KMS-11 (cell line): ENCODE data around the gene FADS2.

Source experiments
- H2AFZ ChIP-seq: fragments of 200-600 bp; sonication (generic); 2 replicates; pipeline ENCODE4 v1.6.1; 2016; ENCODE audit warnings: antibody characterized with exemption, mixed run types, low read depth
- H3K27ac ChIP-seq: fragments of 200-600 bp; sonication (generic); 2 replicates; pipeline ENCODE4 v1.6.1; 2016; ENCODE audit warnings: mild to moderate bottlenecking, mixed run types
- H3K27me3 ChIP-seq: fragments of 200-600 bp; sonication (generic); 2 replicates; pipeline ENCODE4 v1.6.1; 2017; ENCODE audit warnings: mild to moderate bottlenecking, low read depth, mixed run types, moderate library complexity; ENCODE audit not compliant: insufficient read depth
- H3K36me3 ChIP-seq: fragments of 200-600 bp; sonication (generic); 2 replicates; pipeline ENCODE4 v1.6.1; 2017; ENCODE audit warnings: mild to moderate bottlenecking, mixed run types; ENCODE audit not compliant: insufficient read depth
- H3K4me1 ChIP-seq: fragments of 200-600 bp; sonication (generic); 2 replicates; pipeline ENCODE4 v1.6.1; 2016; ENCODE audit warnings: mild to moderate bottlenecking, low read depth, mixed run types; ENCODE audit not compliant: poor library complexity, severe bottlenecking
- H3K4me2 ChIP-seq: fragments of 200-600 bp; sonication (generic); 2 replicates; pipeline ENCODE4 v1.7.0; 2016; ENCODE audit warnings: mild to moderate bottlenecking, mixed run types
- H3K4me3 ChIP-seq: fragments of 200-600 bp; sonication (generic); IDR thresholded peaks from 2 replicates; pipeline ENCODE4 v1.6.1; 2017; ENCODE audit warnings: low read depth, low read length, mixed read lengths; ENCODE audit not compliant: insufficient read depth
- H3K79me2 ChIP-seq: fragments of 200-600 bp; sonication (generic); 2 replicates; pipeline ENCODE4 v1.6.1; 2016; ENCODE audit warnings: low read depth, mixed run types; ENCODE audit not compliant: insufficient read depth
- H3K9ac ChIP-seq: fragments of 200-600 bp; sonication (generic); 2 replicates; pipeline ENCODE4 v1.6.1; 2016; ENCODE audit warnings: mild to moderate bottlenecking, mixed run types
- H4K20me1 ChIP-seq: fragments of 200-600 bp; sonication (generic); 2 replicates; pipeline ENCODE4 v1.6.1; 2016; ENCODE audit warnings: mild to moderate bottlenecking, mixed run types; ENCODE audit not compliant: insufficient read depth
- CTCF ChIP-seq: fragments of 200-600 bp; sonication (generic); conservative IDR thresholded peaks from 2 replicates; pipeline ENCODE4 v1.6.1; 2017; ENCODE audit warnings: low read depth, mild to moderate bottlenecking, antibody characterized with exemption, low read length, moderate library complexity, mixed read lengths

The FADS2 gene

DNA sequence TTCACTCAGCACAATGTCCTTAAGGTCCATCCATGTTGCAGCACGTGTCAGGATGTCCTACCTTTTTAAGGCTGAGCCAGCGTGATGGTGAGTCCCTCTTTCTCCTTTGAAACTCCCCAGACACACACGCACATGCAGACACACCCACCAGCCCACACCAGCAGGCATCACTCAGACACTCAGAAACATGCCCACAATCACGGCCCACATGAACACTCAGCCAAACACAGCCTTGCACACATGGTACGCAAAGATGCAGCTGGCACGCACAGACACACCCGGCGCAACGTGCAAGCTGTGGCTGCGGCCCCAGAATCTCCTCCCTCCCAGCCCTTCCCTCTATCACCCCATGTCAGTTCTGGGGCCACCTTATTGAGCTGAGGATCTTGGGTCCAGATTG, 55.2 kb downstream of the FADS2 start:
- no peak overlapping the region for H2AFZ ChIP-seq
- H3K4me1 ChIP-seq: no peaks in the 10 kb centered on the region
- H3K36me3 ChIP-seq: no peaks in the 10 kb centered on the region

GRCh38 chr11:61883947-61884346, 55.8 kb downstream of the FADS2 start:
- H3K36me3 ChIP-seq: no peaks in the 10 kb centered on the region
- no peak overlapping the region for H2AFZ ChIP-seq
- no peak overlapping the region for H3K9ac ChIP-seq
- no peaks in the 10 kb centered on the region for H3K79me2 ChIP-seq
- no peak overlapping the region for H3K4me2 ChIP-seq
- no peaks in the 10 kb centered on the region for H3K27me3 ChIP-seq
- H3K4me1 ChIP-seq: no peaks in the 10 kb centered on the region
- no peak overlapping the region for H3K4me3 ChIP-seq
- no peaks in the 10 kb centered on the region for H4K20me1 ChIP-seq
- no peak overlapping the region for H3K27ac ChIP-seq
- no peak for TF ChIP-seq CTCF

More for the DNA sequence above, 55.2 kb downstream of the FADS2 start:
- Histone ChIP-seq H3K4me2 (no peak overlapping the region), H3K79me2 (no peaks in the 10 kb centered on the region), H4K20me1 (no peaks in the 10 kb centered on the region), H3K4me3 (no peak overlapping the region), H3K27me3 (no peaks in the 10 kb centered on the region), H3K9ac (no peak overlapping the region), H3K27ac (no peak overlapping the region)
- TF ChIP-seq CTCF: no peak

- Histone ChIP-seq H3K27me3 (no peaks in the 10 kb centered on the region), H3K27ac (no peak overlapping the region), H3K4me1 (peaks cover 8% of the 10 kb centered on the region), H4K20me1 (no peaks in the 10 kb centered on the region), H3K9ac (no peak overlapping the region), H3K36me3 (no peaks in the 10 kb centered on the region), H3K4me2 (no peak overlapping the region), H3K4me3 (no peak overlapping the region), H3K79me2 (no peaks in the 10 kb centered on the region), H2AFZ (no peak overlapping the region)
- no peak for TF ChIP-seq CTCF
Observed at GRCh38 chr11:61885166-61885778, 57.2 kb downstream of the FADS2 start.

GRCh38 chr11:61885784-61886580, 57.9 kb downstream of the FADS2 start:
- H3K36me3 ChIP-seq: no peaks in the 10 kb centered on the region
- no peak overlapping the region for H3K4me3 ChIP-seq
- no peaks in the 10 kb centered on the region for H3K27me3 ChIP-seq
- H3K9ac ChIP-seq: no peak overlapping the region
- peaks cover 10% of the 10 kb centered on the region for H3K4me1 ChIP-seq
- no peaks in the 10 kb centered on the region for H4K20me1 ChIP-seq
- no peaks in the 10 kb centered on the region for H3K79me2 ChIP-seq
- no peak for TF ChIP-seq CTCF
- H2AFZ ChIP-seq: no peak overlapping the region
- H3K27ac ChIP-seq: no peak overlapping the region
- H3K4me2 ChIP-seq: no peak overlapping the region
